ENCODE data around the gene DCPS.

DNA sequence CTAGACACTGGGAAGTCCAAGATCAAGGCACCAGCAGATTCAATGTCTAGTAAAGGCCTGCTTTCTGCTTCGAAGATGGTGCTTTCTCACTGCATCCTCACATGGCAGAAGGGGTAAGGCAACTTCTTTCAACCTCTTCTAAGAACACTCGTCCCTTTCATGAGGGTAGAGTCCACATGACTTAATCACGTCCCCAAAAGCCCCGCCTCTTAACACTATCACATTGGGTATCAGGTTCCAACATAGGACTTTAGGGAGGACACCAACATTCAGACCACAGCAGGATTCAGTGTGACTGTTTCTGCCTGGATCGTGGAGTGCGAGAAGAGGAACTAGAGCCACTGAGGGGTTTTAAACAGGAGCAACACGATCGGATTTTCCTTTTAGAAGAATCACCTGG lies 24.7 kb upstream of the DCPS start:
- TF ChIP-seq ZBTB21 (CRISPR knock-in tag; IDR thresholded peaks at IDR 0.05; ENCODE audit: borderline replicate concordance) (no peak), ATF3 (CRISPR knock-in tag; conservative IDR thresholded peaks at IDR 0.05) (no peak), ZSCAN18 (CRISPR knock-in tag; IDR thresholded peaks at IDR 0.05) (no peak), CTCF (IDR thresholded peaks at IDR 0.05) (no peak), CREM (CRISPR knock-in tag; IDR thresholded peaks at IDR 0.05) (no peak), TEAD4 (CRISPR knock-in tag; IDR thresholded peaks at IDR 0.05) (no peak), ESRRA (CRISPR knock-in tag; IDR thresholded peaks at IDR 0.05; ENCODE audit: borderline replicate concordance) (no peak), TP53 (CRISPR knock-in tag; IDR thresholded peaks at IDR 0.05) (no peak), CBFB (CRISPR knock-in tag; IDR thresholded peaks at IDR 0.05; ENCODE audit: low read depth) (no peak), ATF6 (CRISPR knock-in tag; IDR thresholded peaks at IDR 0.05) (no peak)
- TF ChIP-seq, protein P1, sequence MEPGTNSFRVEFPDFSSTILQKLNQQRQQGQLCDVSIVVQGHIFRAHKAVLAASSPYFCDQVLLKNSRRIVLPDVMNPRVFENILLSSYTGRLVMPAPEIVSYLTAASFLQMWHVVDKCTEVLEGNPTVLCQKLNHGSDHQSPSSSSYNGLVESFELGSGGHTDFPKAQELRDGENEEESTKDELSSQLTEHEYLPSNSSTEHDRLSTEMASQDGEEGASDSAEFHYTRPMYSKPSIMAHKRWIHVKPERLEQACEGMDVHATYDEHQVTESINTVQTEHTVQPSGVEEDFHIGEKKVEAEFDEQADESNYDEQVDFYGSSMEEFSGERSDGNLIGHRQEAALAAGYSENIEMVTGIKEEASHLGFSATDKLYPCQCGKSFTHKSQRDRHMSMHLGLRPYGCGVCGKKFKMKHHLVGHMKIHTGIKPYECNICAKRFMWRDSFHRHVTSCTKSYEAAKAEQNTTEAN (CRISPR knock-in tag; IDR thresholded peaks at IDR 0.05), result no peak
- TF ChIP-seq, protein P2, sequence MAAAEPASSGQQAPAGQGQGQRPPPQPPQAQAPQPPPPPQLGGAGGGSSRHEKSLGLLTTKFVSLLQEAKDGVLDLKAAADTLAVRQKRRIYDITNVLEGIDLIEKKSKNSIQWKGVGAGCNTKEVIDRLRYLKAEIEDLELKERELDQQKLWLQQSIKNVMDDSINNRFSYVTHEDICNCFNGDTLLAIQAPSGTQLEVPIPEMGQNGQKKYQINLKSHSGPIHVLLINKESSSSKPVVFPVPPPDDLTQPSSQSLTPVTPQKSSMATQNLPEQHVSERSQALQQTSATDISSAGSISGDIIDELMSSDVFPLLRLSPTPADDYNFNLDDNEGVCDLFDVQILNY (CRISPR knock-in tag; IDR thresholded peaks at IDR 0.05), result no peak
- TF ChIP-seq, protein P3, sequence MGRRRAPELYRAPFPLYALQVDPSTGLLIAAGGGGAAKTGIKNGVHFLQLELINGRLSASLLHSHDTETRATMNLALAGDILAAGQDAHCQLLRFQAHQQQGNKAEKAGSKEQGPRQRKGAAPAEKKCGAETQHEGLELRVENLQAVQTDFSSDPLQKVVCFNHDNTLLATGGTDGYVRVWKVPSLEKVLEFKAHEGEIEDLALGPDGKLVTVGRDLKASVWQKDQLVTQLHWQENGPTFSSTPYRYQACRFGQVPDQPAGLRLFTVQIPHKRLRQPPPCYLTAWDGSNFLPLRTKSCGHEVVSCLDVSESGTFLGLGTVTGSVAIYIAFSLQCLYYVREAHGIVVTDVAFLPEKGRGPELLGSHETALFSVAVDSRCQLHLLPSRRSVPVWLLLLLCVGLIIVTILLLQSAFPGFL (CRISPR knock-in tag; IDR thresholded peaks at IDR 0.05; ENCODE audit: borderline replicate concordance), result no peak
